GM19035 (cell line): Measurements from ENCODE around the gene UBE2E1.

Experiments used
- ATAC-seq: cut with Tn5 transposase; IDR thresholded peaks from one replicate; pipeline ENCODE4 v1.9.1; 2021; ENCODE audit not compliant: unreplicated experiment

UBE2E1 gene

GRCh38 chr3:23805633-23806533 lies at the start of gene UBE2E1:
Gene UBE2E1 (plus strand): TSS chr3:23805955. CDS start chr3:23807270, 1,315 bp downstream.
- peak; percentile 72 for ATAC-seq

- ATAC-seq = no peak
Observed at GRCh38 chr3:23756206-23756840, 49.4 kb upstream of the UBE2E1 start.

GRCh38 chr3:23758253-23758838 lies 47.4 kb upstream of the UBE2E1 start:
- ATAC-seq = no peak

- peak; percentile 12 for ATAC-seq
Observed at GRCh38 chr3:23760325-23760724, 45.4 kb upstream of the UBE2E1 start.

- peak; percentile 44 for ATAC-seq
Observed at GRCh38 chr3:23760871-23761373, 44.8 kb upstream of the UBE2E1 start.

GRCh38 chr3:23761440-23761896 lies 44.3 kb upstream of the UBE2E1 start:
- ATAC-seq = peak; percentile 39

- ATAC-seq = peak; percentile 86
Observed at GRCh38 chr3:23762214-23762613, 43.5 kb upstream of the UBE2E1 start.

GRCh38 chr3:23762759-23763477 lies 42.8 kb upstream of the UBE2E1 start:
- no peak for ATAC-seq

- no peak for ATAC-seq
Observed at GRCh38 chr3:23764407-23764806, 41.3 kb upstream of the UBE2E1 start.

GRCh38 chr3:23767546-23767945 lies 38.2 kb upstream of the UBE2E1 start:
- no peak for ATAC-seq

GRCh38 chr3:23775254-23775909 lies 30.4 kb upstream of the UBE2E1 start:
- no peak for ATAC-seq

- ATAC-seq = no peak
Observed at GRCh38 chr3:23776352-23776891, 29.3 kb upstream of the UBE2E1 start.

- ATAC-seq = no peak
Observed at GRCh38 chr3:23778446-23778845, 27.3 kb upstream of the UBE2E1 start.

GRCh38 chr3:23779841-23780240 lies 25.9 kb upstream of the UBE2E1 start:
- no peak for ATAC-seq

GRCh38 chr3:23781051-23781450 lies 24.7 kb upstream of the UBE2E1 start:
- no peak for ATAC-seq

- ATAC-seq = no peak
Observed at GRCh38 chr3:23781871-23782270, 23.9 kb upstream of the UBE2E1 start.

GRCh38 chr3:23785097-23785645 lies 20.6 kb upstream of the UBE2E1 start:
- no peak for ATAC-seq

GRCh38 chr3:23785882-23786281 lies 19.9 kb upstream of the UBE2E1 start:
- no peak for ATAC-seq

- no peak for ATAC-seq
Observed at GRCh38 chr3:23791678-23792077, 14.1 kb upstream of the UBE2E1 start.
